H9 (cell line): ENCODE results near the gene CTRL. TPM values are rescaled to one million over a fixed set of nuclear protein-coding genes. Genes with fewer than 3 reads are reported as not detected.

Experiments
- DNase-seq: peaks from one replicate; pipeline ENCODE4 v3.0.0-alpha.2; 2017
- H2AFZ ChIP-seq: one replicate; pipeline ENCODE4 v1.6.1; 2013; ENCODE audit warnings: mild to moderate bottlenecking, low read length, control low read depth, moderate library complexity
- H2AK5ac ChIP-seq: 2 replicates; pipeline ENCODE4 v1.6.1; 2013; ENCODE audit warnings: low read length, control low read depth, mixed read lengths; ENCODE audit not compliant: insufficient read length
- H2BK120ac ChIP-seq: one replicate; pipeline ENCODE4 v1.6.1; 2013; ENCODE audit warnings: low read depth, mild to moderate bottlenecking, low read length, control low read depth, inconsistent platforms; ENCODE audit not compliant: poor library complexity, severe bottlenecking
- H2BK12ac ChIP-seq: 2 replicates; pipeline ENCODE4 v1.6.1; 2013; ENCODE audit warnings: low read length, control low read depth, mixed read lengths, low read depth; ENCODE audit not compliant: insufficient read length
- H2BK15ac ChIP-seq: 2 replicates; pipeline ENCODE4 v1.6.1; 2013; ENCODE audit warnings: low read depth, low read length, control low read depth
- H2BK20ac ChIP-seq: one replicate; pipeline ENCODE4 v1.6.1; 2013; ENCODE audit warnings: low read depth, mild to moderate bottlenecking, low read length, control low read depth, inconsistent platforms; ENCODE audit not compliant: poor library complexity, severe bottlenecking
- H2BK5ac ChIP-seq: 2 replicates; pipeline ENCODE4 v1.6.1; 2013; ENCODE audit warnings: low read length, control low read depth, mixed read lengths; ENCODE audit not compliant: insufficient read length
- H3K14ac ChIP-seq: 2 replicates; pipeline ENCODE4 v1.6.1; 2013; ENCODE audit warnings: low read length, control low read depth; ENCODE audit not compliant: insufficient read depth
- H3K18ac ChIP-seq: 2 replicates; pipeline ENCODE4 v1.6.1; 2013; ENCODE audit warnings: low read depth, mild to moderate bottlenecking, mixed read lengths, low read length, control low read depth; ENCODE audit not compliant: insufficient read length
- H3K23ac ChIP-seq: 2 replicates; pipeline ENCODE4 v1.6.1; 2013; ENCODE audit warnings: low read length, control low read depth, mixed read lengths, low read depth; ENCODE audit not compliant: insufficient read length
- H3K23me2 ChIP-seq: 2 replicates; pipeline ENCODE4 v1.6.1; 2013; ENCODE audit warnings: low read depth, mild to moderate bottlenecking, mixed read lengths, low read length, control low read depth; ENCODE audit not compliant: insufficient read length, poor library complexity, severe bottlenecking
- H3K27ac ChIP-seq: 2 replicates; pipeline ENCODE4 v1.5.1; 2013; ENCODE audit warnings: low read length, control low read depth, mixed read lengths, low read depth; ENCODE audit not compliant: insufficient read length
- H3K27me3 ChIP-seq: 2 replicates; pipeline ENCODE4 v1.6.1; 2013; ENCODE audit warnings: low read length, control low read depth, inconsistent platforms; ENCODE audit not compliant: insufficient read depth
- H3K4ac ChIP-seq: 2 replicates; pipeline ENCODE4 v1.6.1; 2013; ENCODE audit warnings: low read depth, mild to moderate bottlenecking, control low read depth, inconsistent platforms, low read length, moderate library complexity
- H3K4me1 ChIP-seq: 2 replicates; pipeline ENCODE4 v1.6.1; 2013; ENCODE audit warnings: low read length, control low read depth, inconsistent platforms; ENCODE audit not compliant: insufficient read depth
- H3K4me2 ChIP-seq: 2 replicates; pipeline ENCODE4 v1.6.1; 2013; ENCODE audit warnings: low read length, control low read depth, mixed read lengths; ENCODE audit not compliant: insufficient read length, insufficient read depth
- H3K56ac ChIP-seq: 2 replicates; pipeline ENCODE4 v1.6.1; 2013; ENCODE audit warnings: low read depth, mild to moderate bottlenecking, mixed read lengths, low read length, control low read depth; ENCODE audit not compliant: insufficient read length
- H3K79me1 ChIP-seq: 2 replicates; pipeline ENCODE4 v1.6.1; 2013; ENCODE audit warnings: low read depth, mild to moderate bottlenecking, moderate library complexity, low read length, control low read depth, inconsistent platforms; ENCODE audit not compliant: insufficient read depth, poor library complexity, severe bottlenecking
- H3K79me2 ChIP-seq: 2 replicates; pipeline ENCODE4 v1.6.1; 2013; ENCODE audit warnings: low read length, control low read depth, inconsistent platforms; ENCODE audit not compliant: insufficient read depth
- H3K9ac ChIP-seq: 2 replicates; pipeline ENCODE4 v1.6.1; 2013; ENCODE audit warnings: low read length, control low read depth, mixed read lengths; ENCODE audit not compliant: insufficient read length; ENCODE audit errors: extremely low read depth
- H3K9me3 ChIP-seq: one replicate; pipeline ENCODE4 v1.6.1; 2013; ENCODE audit warnings: low read depth, low read length, inconsistent platforms; ENCODE audit not compliant: control insufficient read depth
- H3T11ph ChIP-seq: one replicate; pipeline ENCODE4 v1.6.1; 2013; ENCODE audit warnings: mild to moderate bottlenecking, low read length, control low read depth, inconsistent platforms
- H4K20me1 ChIP-seq: one replicate; pipeline ENCODE4 v1.6.1; 2013; ENCODE audit not compliant: control insufficient read depth, insufficient read length, insufficient read depth
- H4K5ac ChIP-seq: 2 replicates; pipeline ENCODE4 v1.6.1; 2013; ENCODE audit warnings: low read depth, mild to moderate bottlenecking, mixed read lengths, low read length, control low read depth; ENCODE audit not compliant: insufficient read length
- H4K8ac ChIP-seq: replicated peaks from 2 replicates; pipeline ENCODE4 v1.6.1; 2013; ENCODE audit warnings: low read length, control low read depth, mixed read lengths, low read depth; ENCODE audit not compliant: insufficient read length
- H4K91ac ChIP-seq: 2 replicates; pipeline ENCODE4 v1.6.1; 2013; ENCODE audit warnings: low read depth, mild to moderate bottlenecking, moderate library complexity, mixed read lengths, low read length, control low read depth; ENCODE audit not compliant: insufficient read length
- H3K27ac Mint-ChIP-seq, 3 experiments: 2 replicates in 2 of 3; 3 replicates in 1 of 3; pipeline ENCODE4 v1.8.0; 2020 to 2021; ENCODE audit warnings: mixed read lengths in 3 of 3, mild to moderate bottlenecking in 1 of 3, moderate library complexity in 1 of 3
- H3K27me3 Mint-ChIP-seq: 2 replicates; pipeline ENCODE4 v1.8.0; 2021; ENCODE audit warnings: low read depth, mild to moderate bottlenecking, moderate library complexity, mixed read lengths
- H3K36me3 Mint-ChIP-seq, 3 experiments: 2 replicates in 2 of 3; 3 replicates in 1 of 3; pipeline ENCODE4 v1.8.0; 2020 to 2021; ENCODE audit warnings: low read depth in 3 of 3, mixed read lengths in 3 of 3; ENCODE audit not compliant: insufficient read depth in 1 of 3
- H3K4me1 Mint-ChIP-seq, 2 experiments: 2 replicates each; pipeline ENCODE4 v1.8.0; 2020; ENCODE audit warnings: mixed read lengths in 2 of 2
- H3K4me3 Mint-ChIP-seq, 2 experiments: 2 replicates in 1 of 2; 3 replicates in 1 of 2; pipeline ENCODE4 v1.8.0; 2020 to 2021; ENCODE audit warnings: mild to moderate bottlenecking in 2 of 2, mixed read lengths in 2 of 2, moderate library complexity in 1 of 2
- H3K9me3 Mint-ChIP-seq, 2 experiments: 2 replicates in 1 of 2; 3 replicates in 1 of 2; pipeline ENCODE4 v1.8.0; 2020; ENCODE audit warnings: mild to moderate bottlenecking in 2 of 2, mixed read lengths in 2 of 2, moderate library complexity in 1 of 2
- WGBS: extraction: QIAGEN DNeasy Blood & Tissue Kit; methylation state at CpG from one replicate; pipeline ENCODE4 v1.1.7; 2013; ENCODE audit warnings: missing lambda C conversion rate, low lambda C conversion rate, mixed read lengths; ENCODE audit not compliant: insufficient read length; ENCODE audit errors: extremely low coverage; 5-methylcytosine and 5-hydroxymethylcytosine counted together
- total RNA-seq: library from RNA; stranded (reverse); gene quantifications from 2 replicates; pipeline ENCODE4 v1.2.1, GENCODE V29; 2021
- TF ChIP-seq, protein P1 (sequence below): fragments of 200-600 bp; sonication (generic); conservative IDR thresholded peaks from 3 replicates; pipeline ENCODE4 v1.8.0; 2021; ENCODE audit warnings: antibody characterized with exemption, mild to moderate bottlenecking

Gene CTRL
- total RNA-seq, 1 experiment from 2014 or later, result 2.7 TPM

- TF ChIP-seq, protein P1, sequence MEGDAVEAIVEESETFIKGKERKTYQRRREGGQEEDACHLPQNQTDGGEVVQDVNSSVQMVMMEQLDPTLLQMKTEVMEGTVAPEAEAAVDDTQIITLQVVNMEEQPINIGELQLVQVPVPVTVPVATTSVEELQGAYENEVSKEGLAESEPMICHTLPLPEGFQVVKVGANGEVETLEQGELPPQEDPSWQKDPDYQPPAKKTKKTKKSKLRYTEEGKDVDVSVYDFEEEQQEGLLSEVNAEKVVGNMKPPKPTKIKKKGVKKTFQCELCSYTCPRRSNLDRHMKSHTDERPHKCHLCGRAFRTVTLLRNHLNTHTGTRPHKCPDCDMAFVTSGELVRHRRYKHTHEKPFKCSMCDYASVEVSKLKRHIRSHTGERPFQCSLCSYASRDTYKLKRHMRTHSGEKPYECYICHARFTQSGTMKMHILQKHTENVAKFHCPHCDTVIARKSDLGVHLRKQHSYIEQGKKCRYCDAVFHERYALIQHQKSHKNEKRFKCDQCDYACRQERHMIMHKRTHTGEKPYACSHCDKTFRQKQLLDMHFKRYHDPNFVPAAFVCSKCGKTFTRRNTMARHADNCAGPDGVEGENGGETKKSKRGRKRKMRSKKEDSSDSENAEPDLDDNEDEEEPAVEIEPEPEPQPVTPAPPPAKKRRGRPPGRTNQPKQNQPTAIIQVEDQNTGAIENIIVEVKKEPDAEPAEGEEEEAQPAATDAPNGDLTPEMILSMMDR, result no peak
- Histone ChIP-seq H3K23ac (no peak overlapping the region), H2BK15ac (no peak overlapping the region), H4K91ac (no peak overlapping the region), H2BK120ac (no peak overlapping the region), H2BK12ac (no peak overlapping the region), H3K14ac (no peak overlapping the region), H3K27me3 (no peaks in the 10 kb centered on the region), H2AK5ac (no peak overlapping the region), H3K4me2 (no peak overlapping the region), H2BK5ac (no peak overlapping the region), H3K4ac (no peak overlapping the region), H3T11ph (no peak overlapping the region), H4K20me1 (no peaks in the 10 kb centered on the region), H3K9me3 (no peaks in the 10 kb centered on the region), H3K56ac (no peak overlapping the region), H4K8ac (no peak overlapping the region), H3K18ac (no peak overlapping the region), H2BK20ac (no peak overlapping the region), H3K9ac (no peak overlapping the region), H3K23me2 (no peaks in the 10 kb centered on the region), H4K5ac (no peak overlapping the region), H3K4me1 (no peaks in the 10 kb centered on the region), H2AFZ (no peak overlapping the region), H3K27ac (no peak overlapping the region), H3K79me2 (no peaks in the 10 kb centered on the region), H3K79me1 (no peaks in the 10 kb centered on the region)
- DNase-seq, result no peak
- no peak overlapping the region for H3K4me3 Mint-ChIP-seq
- no peak overlapping the region for H3K27ac Mint-ChIP-seq
- H3K36me3 Mint-ChIP-seq, result peaks cover 17 to 68% (median 49%) of the 10 kb centered on the region in 3 experiments; a peak in 6 of 7 replicates
- H3K27me3 Mint-ChIP-seq, result no peaks in the 10 kb centered on the region
- H3K4me1 Mint-ChIP-seq, result no peaks in the 10 kb centered on the region
- H3K9me3 Mint-ChIP-seq, result no peaks in the 10 kb centered on the region
- no CpG with 5 or more reads among the region's 8 CpGs for WGBS
Observed at GRCh38 chr16:67953641-67954375, 22.1 kb upstream of the CTRL start.
